ENCODE results near the gene VEZF1.

VEZF1 gene

DNA sequence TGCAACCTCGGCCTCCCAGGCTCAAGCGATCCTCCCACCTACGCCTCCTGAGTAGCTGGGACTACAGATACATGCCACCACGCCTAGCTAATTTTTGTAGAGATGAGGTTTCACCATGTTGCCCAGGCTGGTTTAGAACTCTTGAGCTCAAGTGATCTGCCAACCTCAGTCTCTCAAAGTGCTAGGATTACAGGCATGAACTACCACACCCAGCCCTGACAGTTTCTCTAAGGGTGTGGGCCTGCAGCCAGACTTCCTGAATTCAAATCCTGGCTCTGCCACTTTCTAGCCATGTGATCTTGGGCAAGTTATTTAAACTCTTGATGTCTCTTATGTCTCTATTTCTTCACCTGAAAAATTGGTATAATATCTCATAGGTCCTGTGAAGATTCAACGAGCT, 38.4 kb downstream of the VEZF1 start:
- no peak for DNase-seq (ENCODE audit: low spot score)

DNA sequence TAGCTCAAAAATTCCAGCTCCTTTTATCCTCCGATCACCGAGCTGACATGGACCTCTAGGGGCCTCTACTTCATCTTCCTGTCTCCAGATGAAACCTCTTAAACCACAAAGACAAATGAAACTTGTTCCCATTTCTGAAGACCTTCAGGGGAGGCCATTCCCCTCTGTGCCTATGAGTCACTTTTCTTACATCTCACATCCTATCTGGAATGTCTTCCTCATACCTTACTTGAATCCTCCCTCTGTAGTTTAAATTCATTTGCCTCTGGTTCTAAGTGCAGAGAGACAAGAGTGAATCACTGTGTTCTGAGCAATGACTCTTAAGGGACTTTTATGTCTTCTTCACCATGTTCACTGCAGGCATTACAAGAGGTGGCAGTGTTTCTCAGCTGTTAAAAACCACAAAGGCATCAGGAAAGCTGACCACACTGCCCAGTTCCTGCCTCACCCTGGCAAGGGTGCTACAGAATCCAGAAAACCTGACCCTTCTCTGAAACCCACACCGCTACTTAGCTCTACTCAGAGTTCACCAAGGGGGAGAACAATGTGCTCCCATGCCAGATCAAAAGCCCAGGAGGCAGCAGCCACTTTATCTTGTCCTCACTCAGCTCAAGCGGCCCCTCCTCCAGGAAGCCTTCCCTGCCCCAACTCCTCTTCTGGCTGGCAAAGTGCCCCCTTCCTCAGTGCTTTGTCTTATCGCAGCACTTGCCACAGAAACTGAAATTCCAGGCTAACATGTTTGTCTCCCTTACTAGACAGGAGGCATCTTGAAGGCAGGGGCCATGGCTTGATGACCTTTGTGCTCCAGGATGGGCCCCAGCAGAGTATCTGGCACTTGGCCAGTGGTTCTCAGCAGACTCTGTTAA, 39.3 kb downstream of the VEZF1 start:
- DNase-seq (ENCODE audit: low spot score): no peak

DNA sequence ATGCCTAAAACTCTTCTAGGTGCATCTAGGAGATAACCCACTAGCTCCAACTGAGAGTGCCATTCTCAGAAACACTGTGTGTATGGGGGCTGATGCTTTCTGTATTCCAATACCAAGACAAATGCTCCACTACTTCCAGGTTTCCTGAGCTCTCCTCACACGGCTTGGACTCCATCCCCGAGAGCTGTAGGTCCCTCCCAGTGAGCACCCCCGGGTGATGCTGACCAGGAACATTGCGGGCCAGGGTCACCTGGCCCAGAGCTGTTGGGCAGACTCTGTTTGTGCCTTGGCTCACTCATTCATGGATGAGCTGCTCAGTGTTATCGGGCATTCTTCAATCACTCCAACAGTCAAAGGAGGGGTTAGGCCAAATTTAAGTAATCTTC, 39.9 kb downstream of the VEZF1 start:
- DNase-seq (ENCODE audit: low spot score): no peak

DNA sequence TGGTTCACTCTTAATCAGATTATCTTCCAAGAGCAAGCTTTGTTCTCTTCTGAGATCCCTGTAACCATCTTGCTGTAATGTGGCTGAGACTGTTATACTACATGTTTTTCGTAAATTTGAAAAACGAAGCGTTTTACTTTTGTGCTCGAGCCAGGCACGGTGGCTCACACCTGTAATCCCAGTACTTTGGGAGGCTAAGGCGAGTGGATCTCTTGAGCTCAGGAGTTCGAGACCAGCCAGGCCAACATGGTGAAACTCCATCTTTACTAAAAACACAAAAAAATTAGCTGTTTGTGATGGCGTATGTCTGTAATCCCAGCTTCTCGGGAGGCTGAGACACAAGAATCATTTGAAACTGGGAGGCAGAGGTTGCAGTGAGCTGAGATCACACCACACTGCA, 40.7 kb downstream of the VEZF1 start:
- no peak for DNase-seq (ENCODE audit: low spot score)

DNA sequence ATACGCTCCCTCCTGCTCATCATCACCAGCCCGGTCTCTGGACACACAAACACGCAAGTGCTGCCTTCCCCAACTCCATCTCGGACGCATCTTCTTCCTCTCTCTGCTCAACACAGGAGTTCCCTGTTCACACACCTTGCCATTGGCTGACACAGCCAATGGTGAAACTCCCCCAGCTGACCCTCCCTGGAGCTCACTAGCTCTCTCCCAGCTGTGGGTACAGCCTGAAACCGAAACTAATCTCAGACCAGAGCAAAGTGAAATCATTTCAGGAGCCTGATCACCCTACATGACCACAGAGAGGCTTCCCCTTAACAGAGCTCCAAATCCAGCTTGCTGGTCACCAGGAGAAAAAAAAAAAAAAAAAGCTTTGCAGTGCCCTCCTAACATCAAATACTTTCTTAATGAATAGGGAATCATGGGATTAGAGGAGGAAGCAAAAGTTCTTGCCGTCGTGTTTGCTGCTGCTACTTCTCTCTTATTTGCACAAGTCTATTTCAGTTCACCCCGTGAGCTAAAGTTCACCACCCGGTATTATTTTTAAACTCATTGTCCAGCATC, 41.2 kb downstream of the VEZF1 start:
- peak; percentile 62 for DNase-seq (ENCODE audit: low spot score)

DNA sequence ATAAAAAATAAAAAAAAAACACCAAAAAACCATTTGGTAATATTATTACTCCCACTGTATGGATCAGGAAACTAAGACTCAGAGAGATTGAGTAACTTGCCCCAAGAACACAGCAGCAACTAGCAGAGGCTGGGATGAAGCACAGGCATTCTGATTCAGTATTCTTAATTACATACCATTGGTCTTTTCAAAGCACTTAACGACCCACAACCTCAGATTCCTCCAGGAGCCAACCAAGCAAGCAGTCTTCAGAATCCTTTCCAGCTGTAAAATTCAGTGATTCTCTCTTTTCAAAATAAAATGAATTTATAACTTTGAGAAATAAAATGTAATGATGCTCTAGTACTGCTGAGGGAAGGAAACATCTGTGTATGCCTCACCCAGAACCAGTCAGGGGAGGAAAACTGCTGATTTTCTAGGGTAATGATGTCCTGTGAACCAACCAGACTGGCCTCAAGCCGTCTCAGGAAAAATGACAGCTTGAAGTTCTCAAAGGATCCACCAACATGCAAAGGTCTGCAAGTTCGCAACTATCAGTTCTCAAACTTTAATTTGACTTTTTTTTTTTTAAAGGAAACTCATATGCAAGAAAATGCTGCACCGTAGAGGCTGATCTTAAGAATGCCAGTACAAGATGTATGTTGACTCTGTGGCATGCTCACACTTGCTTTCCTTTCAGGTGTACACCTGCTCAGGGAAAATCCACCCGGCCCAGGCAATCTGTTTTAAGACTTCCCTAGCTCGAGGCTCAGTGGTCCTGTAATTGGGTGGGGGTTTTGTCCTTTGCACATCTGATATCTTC, 41.9 kb downstream of the VEZF1 start:
- no peak for DNase-seq (ENCODE audit: low spot score)

DNA sequence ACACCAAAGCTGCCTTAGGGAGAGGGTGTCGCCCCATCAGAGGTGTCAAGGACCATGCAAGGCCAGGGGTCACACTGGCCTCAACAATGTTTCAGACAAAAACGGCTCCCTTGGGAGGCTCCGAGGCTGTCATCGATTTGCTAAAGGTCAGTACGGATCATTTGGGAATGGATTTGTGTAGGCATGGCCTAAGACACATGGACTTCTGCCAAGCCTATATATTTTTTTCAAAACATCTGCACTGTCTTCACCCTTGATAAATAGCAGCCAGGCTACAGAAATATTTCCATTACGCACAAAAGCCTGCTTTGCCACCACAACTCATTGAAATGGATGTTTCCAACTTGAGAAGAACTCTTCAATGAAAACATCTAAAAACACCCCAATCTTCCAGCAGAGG, 43.1 kb downstream of the VEZF1 start:
- no peak for DNase-seq (ENCODE audit: low spot score)

DNA sequence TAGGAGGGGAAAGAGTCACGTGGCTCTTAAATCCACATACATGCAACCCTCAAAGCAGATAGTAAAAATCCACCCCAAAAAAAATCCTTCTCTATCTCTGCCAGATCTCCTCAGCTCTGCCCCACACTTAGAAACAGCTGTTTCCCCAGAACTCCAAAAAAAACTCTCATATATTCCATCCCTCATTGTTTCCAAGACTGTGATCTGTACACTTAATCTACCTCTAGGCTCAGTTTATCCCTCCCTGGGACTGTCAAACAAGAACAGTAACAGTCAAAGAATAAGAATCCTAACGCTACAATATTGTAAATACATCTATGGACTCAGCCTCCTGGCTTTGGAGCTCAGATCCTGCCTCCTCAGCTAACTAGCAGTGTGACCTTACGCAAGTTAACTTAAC, 44.4 kb downstream of the VEZF1 start:
- DNase-seq (ENCODE audit: low spot score): no peak

DNA sequence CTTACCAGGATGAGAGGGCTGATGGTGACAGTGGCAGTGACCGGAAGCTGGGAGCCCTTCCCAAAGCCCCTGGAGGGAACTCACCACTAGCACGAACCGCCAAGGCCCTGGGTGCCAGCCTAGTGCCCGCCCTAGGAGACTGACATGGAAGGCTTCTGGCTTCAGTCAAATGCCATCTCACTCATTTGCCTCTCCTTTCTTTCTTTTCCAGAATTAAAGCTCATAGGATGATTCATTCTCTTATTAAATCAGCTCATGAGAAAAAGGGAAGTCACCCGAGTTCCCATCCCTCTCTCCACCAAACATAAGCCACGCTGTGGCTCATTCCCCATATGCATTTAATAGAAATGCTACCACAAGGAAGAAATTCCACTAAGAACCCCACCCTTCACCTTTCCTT, 44.9 kb downstream of the VEZF1 start:
- no peak for DNase-seq (ENCODE audit: low spot score)

DNA sequence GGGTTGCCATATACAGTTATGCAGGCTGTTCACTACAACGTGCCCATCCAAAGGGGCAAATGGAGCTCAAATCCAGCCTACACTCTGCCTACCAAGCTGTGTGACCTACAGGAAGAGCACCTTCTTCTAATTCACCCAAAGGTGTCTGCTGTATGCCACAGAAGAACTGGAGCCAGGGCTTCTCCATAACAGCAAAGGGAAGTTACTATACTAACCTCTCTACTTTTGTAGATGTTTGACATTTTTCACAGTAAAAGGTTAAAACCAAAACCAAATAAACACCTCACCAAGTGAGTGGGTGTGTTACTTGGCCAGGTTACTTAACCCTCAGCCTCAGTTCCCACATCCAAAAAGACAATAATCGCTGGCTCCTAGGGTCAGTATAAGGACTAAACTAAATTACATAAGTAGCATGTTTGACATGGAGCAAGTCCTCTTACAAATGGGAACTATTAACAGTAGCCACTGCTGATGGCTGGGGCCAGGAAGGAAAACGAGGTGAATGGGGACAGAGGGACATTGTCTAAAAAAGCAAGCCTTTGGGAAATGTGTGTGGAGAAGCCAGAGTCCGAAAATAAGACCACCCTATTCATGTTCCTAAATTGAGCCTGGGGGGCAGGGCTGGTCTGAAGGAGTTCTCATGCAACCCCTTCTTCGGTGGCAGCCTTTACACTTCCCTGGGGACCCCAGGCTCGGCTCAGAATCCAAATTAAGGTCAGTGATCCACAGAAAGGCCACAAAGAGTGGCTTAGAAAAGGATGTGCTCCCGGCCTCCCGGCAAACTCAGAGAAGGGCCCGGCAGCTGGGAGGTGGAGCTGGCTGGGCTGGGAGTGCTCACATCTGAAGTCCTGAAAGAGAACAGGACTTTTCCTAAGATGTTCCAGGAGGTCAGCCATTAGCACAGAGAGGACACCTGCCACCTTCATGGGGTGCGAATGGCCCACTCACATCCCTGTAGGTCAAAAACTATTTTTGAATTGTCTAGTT, 46.4 kb downstream of the VEZF1 start:
- no peak for DNase-seq (ENCODE audit: low spot score)

DNA sequence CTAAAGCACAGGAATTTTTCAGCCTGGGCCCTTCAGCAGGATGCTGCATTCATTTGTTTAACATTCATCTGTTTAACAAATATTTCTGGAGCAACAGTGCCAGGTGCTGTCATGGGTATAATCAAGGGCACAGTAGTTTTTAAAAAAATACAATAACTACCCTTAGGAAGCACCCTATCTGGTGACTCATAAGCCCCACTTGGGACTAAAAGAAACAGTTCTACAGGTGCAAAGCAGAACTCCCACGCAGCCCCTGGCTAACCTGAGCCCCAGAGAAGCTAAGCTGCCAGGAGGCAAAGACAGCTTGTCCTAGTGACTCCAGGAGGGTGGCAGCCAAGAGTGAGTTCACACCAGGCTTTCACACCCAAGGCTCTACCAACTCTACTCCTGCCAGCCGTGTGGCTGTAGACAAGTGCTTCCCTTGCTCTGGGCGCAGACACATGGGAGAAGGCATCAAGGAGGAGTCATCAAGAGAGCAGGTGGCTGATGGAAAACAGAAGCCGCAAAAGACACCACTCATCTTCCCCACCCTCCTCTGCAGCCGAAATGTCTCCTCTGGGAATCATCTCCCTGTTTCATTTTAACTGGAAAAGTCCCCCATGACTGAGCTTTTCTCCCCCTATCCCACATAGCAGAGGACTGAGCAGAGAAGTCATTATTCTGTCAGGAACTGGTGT, 47.3 kb downstream of the VEZF1 start:
- no peak for DNase-seq (ENCODE audit: low spot score)

DNA sequence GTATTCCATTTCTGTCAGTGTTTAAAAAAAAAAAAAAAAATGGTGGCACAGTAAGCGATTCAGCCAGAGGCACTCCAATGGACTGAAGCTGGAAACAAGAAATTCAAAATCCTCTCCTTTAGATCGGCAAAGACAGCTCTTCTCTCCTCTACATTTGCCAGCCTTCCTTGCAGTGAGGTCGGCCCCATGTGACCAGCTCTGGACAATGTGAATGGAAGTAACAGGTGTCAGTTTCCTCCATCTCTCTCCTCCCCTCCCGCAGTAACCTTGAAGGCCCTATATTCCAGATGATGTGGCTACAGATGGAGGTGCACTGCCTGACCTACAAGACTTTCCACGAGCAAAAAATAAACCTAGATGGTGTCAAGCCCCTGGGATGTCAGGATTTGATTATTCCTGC, 47.8 kb downstream of the VEZF1 start:
- no peak for DNase-seq (ENCODE audit: low spot score)

DNA sequence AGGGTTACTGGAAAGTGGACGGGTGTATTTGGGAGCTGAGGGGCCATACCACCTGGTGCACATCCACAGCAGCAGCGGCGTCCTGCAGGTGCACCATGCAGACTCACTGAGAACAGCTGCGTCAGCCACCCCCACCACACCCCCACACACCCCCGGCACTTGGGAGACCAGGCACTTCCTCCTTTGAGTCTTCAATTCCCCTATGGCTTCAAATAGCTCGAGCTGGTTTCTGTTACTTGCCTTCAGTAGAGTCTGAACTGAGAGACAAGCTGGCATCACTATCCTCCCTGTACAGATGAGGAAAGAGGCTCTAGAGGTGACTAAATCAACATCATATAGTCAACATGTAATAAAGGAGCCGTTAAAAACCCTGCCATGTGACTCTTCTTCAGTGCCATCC, 48.3 kb downstream of the VEZF1 start:
- DNase-seq (ENCODE audit: low spot score): no peak

DNA sequence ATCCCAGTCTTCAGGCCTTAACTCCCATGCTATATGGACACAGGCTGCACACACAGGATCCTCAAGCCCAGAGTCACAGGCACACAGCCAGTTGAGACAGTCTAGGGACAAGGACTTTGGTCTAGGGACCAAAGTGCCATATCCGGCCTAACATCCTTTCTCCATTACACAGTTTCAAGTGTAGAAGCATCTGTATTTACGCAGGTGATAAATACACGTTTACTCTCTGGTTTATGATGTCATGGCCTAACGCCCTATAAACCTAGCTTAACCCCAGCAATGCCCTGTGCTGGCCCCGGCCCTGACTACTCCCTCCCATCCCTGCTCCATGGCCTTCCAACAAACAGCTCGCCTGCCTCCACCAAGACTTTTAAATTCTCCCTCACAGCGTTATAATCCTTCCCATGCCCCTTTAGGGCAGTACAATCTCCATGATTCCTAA, 50.0 kb downstream of the VEZF1 start:
- DNase-seq (ENCODE audit: low spot score): peak; percentile 50

DNA sequence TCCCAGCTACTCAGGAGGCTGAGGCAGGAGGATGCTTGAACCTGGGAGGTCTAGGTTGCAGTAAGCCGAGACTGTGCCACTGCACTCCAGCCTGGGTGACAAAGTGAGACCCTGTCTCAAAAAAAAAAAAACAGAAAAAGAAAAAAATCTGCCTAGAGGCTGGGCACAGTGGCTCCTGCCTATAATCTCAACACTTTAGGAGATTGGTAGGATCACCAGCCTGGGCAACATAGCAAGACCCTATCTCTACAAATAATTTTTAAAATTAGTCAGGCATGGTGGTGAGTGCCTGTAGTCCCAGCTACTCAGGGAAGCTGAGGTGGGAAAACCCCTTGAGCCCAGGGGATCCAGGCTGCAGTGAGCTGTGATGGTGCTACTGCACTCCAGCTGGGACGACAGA, 50.6 kb downstream of the VEZF1 start:
- no peak for DNase-seq (ENCODE audit: low spot score)

DNA sequence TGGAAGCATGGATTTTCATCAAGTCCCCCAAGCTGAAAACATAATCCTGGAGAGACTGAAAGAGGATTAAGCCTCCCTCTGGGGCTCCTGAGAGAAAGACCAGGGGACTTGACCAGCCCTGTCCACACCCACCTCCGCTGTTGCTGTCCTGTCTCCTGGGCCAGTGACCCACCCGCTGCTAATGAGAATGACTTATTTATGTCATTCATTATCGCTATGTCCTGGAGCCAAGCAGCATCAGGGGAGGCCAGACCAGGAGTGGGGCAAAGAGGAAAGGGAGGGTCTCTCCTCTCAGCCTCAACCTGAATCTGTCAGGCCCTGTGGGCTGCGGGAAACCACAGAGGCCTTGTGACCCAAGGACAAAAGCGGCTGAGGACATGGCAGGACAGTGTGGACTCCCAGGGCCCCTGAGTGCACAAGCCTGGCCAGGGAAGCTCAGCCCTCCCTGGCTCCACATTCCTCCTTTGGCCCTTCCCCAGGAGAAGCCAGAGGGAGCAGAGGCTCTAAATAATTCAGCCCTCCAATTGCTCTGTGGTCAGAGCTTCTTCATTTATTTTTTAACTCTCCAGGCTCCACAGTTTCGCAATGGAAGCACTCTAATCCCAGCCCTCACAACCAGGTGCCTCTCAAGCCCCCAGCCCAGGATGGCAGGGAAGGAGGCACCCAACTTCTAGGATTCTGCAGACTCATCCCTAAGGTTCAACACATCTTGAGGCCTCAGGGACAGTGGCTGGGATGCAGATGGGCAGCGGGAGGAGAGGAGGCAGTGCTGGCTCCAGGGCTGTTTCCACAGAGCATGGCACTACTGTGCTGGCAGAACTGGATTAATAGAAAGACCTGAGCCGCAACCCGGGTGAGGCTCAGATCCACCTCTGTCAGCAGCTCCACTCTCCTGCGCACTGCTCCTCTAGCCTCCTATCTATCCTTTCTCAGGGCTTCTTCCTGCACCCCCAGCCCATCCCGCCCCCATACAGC, 51.9 kb downstream of the VEZF1 start:
- DNase-seq (ENCODE audit: low spot score): peak; percentile 52

DNA sequence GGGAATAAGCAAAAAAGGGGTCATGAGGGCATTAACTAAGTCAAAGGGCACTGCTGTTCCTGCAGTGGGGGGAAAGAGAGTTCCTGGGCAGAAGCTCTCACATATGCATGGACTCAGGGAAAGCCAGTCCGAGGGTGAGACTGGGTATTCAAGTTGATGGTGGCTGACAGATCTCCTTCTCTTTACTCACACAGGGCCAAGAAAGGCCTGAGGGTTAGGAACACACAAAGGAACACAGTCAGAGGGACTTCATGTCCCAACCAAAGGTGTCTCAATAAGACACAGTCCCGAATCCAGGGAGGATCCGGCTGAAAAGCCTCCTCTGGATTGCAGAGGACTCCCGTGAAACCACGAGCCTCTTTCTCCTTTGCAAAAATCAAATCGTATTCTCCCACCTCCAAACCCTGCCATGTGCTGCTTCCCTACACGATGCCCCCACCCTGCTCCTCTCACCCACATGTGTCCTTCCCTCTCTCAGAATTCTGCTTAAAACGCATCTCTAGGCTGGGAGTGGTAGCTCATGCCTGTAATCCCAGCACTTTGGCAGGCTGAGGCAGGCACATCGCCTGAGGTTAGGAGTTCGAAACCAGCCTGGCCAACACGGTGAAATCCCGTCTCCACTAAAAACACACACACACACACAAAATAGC, 56.4 kb downstream of the VEZF1 start:
- no peak for DNase-seq (ENCODE audit: low spot score)

DNA sequence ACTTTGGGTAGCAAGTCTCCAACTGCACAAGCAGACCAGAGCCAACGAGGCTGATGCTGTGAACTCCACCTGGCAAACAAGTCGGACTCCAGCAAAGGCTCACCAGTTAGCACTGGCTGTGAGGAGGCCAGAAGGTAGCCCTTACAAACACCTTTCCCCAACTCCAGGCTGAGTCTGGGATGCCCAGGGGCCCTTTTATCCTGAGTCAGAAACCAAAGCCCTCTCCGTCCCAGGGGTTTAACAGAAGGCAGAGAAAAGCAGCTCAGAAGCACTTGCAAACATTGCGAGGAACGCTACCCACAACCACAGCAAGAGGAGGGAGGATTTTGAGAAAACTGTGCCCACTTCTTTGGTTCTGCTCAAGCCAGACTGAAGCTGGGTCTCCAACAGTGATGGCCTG, 57.8 kb downstream of the VEZF1 start:
- no peak for DNase-seq (ENCODE audit: low spot score)

DNA sequence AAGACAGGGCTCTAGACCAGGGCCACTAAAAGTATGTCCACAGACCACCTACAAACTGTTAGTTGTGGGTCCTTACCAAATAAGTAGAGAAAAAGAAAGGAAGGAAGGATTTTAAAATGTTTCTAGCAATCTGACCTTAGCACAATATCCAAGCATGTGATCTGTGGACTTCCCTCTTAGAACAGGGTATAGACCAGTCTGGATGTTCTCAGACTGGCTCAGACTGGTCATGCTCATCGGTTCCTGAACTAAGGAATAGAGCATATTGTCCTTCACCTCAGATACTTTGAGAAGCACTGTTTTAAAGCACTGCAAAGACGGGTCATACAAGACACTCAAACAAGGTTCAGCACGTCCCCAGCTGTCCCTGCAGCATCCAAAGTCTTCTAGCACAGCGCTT, 58.7 kb downstream of the VEZF1 start:
- no peak for DNase-seq (ENCODE audit: low spot score)

DNA sequence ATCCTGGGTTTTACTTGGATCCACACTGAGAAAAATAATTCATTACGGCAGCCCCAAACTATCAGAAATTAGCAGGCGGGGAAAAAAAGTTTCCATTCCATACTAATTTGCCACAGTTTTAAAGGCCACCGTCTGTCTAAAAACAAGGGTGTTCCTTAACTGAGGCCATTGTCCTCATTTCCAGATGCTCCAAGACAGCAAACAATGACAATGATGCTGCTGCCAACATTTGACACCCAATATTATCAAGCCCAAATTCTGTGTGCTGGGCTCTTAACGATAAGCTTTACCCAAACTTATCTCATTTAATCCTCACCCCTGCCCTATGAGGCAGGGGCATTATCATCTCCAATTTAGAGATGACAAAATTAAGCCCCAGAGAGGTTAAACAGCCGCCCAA, 59.1 kb downstream of the VEZF1 start:
- DNase-seq (ENCODE audit: low spot score): no peak
